Mucosa of descending colon (tissue), 3 donors: Measurements from ENCODE around the gene KCTD11. TPM values are rescaled to one million over a fixed set of nuclear protein-coding genes. Genes with fewer than 3 reads are reported as not detected.

Source experiments
- ATAC-seq: fragments of 200-7000 bp; cut with Tn5 transposase; one replicate; pipeline ENCODE4 v1.9.1; 2020; ENCODE audit warnings: mild to moderate bottlenecking, moderate library complexity
- DNase-seq, 3 donors: peaks; one replicate each; pipeline ENCODE4 v3.0.0-alpha.2; 2020
- H3K36me3 ChIP-seq: fragments of 200-600 bp; one replicate; pipeline ENCODE4 v1.8.0; 2021; ENCODE audit warnings: low read depth, mild to moderate bottlenecking
- H3K4me1 ChIP-seq: fragments of 200-600 bp; one replicate; pipeline ENCODE4 v1.8.0; 2021; ENCODE audit warnings: low read depth, mild to moderate bottlenecking
- H3K4me3 ChIP-seq: fragments of 200-600 bp; one replicate; pipeline ENCODE4 v1.8.0; 2021; ENCODE audit warnings: mild to moderate bottlenecking
- H3K9me3 ChIP-seq: fragments of 200-600 bp; one replicate; pipeline ENCODE4 v1.8.0; 2021; ENCODE audit warnings: mild to moderate bottlenecking
- CTCF ChIP-seq: fragments of 200-600 bp; IDR thresholded peaks from one replicate; pipeline ENCODE4 v1.8.0; 2022; ENCODE audit warnings: antibody characterized with exemption, mild to moderate bottlenecking
- intact Hi-C, 2 donors: fragments of 100-400 bp; cut with DNase I in 1 of 2; cut with micrococcal nuclease in 1 of 2; formaldehyde crosslinking; loops; one replicate each; pipeline versions ENCODE4 v1.11.0 to v1.11.1; 2022; cut with DNase I, micrococcal nuclease
- total RNA-seq, 3 donors: library from RNA; stranded (reverse); fragmentation: NEBNext Ultra II Directional in 2 of 3; extraction: Animal tissue kit (Norgen Biotek cat#: 25700) in 2 of 3; gene quantifications; one replicate each; pipeline versions ENCODE4 v1.2.1 to v1.2.4, GENCODE V29; 2021 to 2023
- donor health status: DM: no; HTN: no; CAD: no; lungs with moderate emphysema.
- donor health status: DM: no; HTN: no; CAD: no.
- donor health status: DM: no; HTN: yes; CAD: no.

The KCTD11 gene
- total RNA-seq, 3 donors from 2014 or later = 8.2 to 10.3 (median 8.5) TPM

DNA sequence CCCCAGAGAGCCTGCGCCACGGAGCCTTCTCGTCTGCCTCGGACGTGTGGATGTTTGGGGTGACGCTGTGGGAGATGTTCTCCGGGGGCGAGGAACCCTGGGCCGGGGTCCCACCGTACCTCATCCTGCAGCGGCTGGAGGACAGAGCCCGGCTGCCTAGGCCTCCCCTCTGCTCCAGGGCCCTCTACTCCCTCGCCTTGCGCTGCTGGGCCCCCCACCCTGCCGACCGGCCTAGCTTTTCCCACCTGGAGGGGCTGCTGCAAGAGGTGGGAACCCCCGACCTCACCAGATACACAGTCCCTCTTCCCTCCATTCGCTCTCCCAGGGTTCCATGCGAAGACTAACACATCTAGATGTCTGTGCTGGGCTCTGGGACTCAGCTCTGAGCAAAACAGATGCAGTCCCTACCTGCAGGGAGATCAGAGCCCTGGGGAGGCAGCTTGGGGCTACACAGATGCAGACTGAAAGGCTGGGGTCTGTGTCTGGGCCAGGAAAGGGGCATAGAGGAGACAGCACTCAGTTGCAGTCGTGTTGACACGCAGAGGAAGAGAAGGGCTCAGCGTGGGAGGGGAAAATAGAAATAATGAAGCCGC is 32.6 kb downstream of the KCTD11 start:
- no peak overlapping the region for H3K4me3 ChIP-seq
- intact Hi-C loops = no loop called here
- no peak for TF ChIP-seq CTCF
- no peaks in the 10 kb centered on the region for H3K36me3 ChIP-seq
- peaks cover 7% of the 10 kb centered on the region for H3K4me1 ChIP-seq
- ATAC-seq = no peak
- DNase-seq = no peak
- no peaks in the 10 kb centered on the region for H3K9me3 ChIP-seq

DNA sequence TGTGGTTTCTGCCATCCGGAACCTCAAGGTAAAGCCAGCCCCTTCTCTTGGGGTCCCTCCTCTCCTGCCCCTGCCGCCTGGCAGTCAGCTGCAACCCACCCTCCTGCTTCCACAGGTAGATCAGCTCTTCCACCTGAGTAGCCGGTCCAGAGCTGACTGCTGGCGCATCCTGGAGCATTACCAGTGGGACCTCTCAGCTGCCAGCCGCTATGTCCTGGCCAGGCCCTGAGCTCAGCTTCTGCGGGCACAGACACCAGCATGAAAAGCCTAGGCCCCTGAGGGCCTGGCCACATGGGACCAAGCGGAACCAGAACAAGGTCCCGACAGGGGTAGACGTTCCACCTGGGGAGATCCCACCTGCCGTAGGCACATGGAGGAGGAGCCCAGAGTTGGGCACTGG is 36.9 kb downstream of the KCTD11 start:
- H3K4me1 ChIP-seq = peaks cover 8% of the 10 kb centered on the region
- no peak overlapping the region for H3K4me3 ChIP-seq
- intact Hi-C loops = no loop called here
- no peaks in the 10 kb centered on the region for H3K36me3 ChIP-seq
- TF ChIP-seq CTCF = no peak
- H3K9me3 ChIP-seq = no peaks in the 10 kb centered on the region
- ATAC-seq (no peak), DNase-seq (no peak)

DNA sequence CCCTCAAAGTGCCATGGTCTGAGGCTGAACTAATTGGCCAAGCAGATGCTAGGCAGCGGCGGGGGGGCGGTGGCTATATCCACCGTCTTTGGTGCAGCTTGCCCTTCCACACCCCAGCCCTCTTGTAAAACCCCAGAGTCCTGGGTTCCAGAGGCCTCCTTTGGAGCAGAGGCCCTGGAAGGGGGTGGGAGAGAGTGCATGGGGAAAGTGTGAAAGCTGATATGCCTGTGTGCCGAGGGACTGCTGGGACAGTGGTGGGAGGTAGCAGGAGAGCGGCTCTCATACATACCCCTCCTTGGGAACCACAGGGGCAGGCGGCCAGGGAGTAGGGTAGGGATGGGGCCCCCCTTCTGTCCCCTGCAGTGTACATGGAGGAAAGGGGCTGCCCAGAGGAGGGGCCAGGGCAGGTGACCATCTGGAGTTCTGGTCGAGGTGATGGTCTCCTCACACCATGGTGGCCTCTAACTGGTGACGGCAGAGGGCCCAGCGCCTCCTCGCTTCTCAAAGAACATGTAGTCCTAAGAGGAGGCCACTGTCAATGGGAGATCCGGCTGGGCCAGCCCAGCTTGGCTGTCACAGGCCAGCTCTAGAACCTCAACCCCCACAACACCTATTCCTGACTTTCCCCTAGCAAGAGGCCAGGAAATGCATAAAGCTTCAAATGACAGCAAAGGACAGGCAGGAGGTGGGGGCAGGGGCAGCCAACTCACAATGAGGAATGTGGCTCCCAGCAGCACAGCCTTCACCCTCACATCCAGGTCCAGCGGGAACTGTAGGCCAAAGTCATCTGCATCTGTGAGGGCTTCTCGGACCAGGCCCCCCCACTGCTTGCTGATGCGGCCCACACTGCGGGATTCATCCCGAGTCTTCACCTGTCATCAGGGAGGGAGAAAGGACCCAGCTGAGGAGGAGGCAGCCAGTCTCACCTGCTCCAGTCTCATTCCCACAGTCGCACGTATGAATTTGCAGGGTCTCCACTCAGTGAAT is 38.3 kb downstream of the KCTD11 start:
- TF ChIP-seq CTCF = no peak
- H3K36me3 ChIP-seq = no peaks in the 10 kb centered on the region
- ATAC-seq (no peak), DNase-seq (no peak)
- H3K4me1 ChIP-seq = peaks cover 8% of the 10 kb centered on the region
- intact Hi-C loops = no loop called here
- no peak overlapping the region for H3K4me3 ChIP-seq
- no peaks in the 10 kb centered on the region for H3K9me3 ChIP-seq

DNA sequence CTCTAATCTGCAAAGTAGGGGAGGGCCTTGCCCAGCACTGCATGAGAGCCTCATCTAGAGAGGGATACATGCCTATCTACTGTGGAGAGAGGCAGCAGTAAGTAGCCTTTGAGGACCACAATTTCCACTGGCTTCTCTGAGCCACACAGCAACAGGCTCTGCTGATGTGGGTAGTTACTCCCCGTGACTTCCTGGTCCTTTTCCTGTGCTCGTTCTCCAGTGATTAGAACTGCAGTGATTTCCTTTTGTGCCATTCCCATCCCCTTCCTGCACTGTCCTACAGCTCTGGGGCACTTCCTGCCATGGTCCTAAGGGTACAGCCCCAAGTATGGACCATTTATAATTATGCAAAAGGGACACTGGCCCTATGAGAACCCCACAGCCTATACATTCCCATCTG is 39.3 kb downstream of the KCTD11 start:
- intact Hi-C loops = no loop called here
- H3K4me3 ChIP-seq = no peak overlapping the region
- no peaks in the 10 kb centered on the region for H3K9me3 ChIP-seq
- no peaks in the 10 kb centered on the region for H3K36me3 ChIP-seq
- ATAC-seq (no peak), DNase-seq (no peak)
- H3K4me1 ChIP-seq = peaks cover 8% of the 10 kb centered on the region
- no peak for TF ChIP-seq CTCF

DNA sequence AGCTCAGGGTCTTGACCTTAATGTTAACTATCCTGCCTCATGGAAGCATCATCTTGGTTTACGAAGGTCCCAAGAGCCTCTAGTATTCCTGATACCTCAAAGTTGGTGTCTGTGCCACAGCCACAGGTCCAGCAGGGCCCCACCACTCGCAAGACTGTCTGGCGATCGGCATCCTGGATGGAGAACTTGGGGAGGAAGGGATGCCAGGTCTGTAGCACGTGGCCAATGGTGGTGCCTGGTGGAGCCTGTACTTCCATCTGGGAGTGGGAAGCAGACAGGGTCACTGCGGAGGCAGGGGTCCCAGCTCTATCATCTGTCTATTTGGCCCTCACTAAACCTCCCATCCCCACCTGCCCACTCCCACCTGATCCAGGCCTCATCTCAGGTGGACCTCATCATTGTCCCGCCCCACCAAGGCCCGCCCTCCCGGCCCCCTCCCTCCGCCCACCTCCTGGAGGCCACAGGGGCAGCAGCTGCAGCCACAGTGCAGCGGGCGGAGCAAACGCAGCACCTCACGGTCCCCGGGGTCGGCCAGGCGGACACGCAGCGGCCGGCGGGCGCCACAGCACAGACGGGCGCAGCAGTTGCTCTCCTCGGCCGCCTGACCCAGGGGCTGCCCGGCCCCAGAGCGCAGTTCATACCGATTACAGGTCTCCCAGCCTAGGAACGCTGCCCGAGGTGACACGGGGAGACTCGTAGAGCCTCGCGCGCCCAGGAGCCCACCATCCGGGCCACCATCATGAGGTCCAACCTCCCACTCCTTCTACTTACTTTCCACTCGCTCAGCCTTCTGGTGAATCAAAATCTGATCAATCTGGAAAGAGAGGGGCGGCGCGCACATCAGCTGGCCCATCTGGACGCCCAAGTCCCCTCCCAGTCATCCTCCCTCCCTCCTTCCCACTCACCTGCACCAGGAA is 41.0 kb downstream of the KCTD11 start:
- intact Hi-C loops = no loop called here
- peaks cover 8% of the 10 kb centered on the region for H3K4me1 ChIP-seq
- TF ChIP-seq CTCF = no peak
- no peaks in the 10 kb centered on the region for H3K36me3 ChIP-seq
- no peak for ATAC-seq
- no peaks in the 10 kb centered on the region for H3K9me3 ChIP-seq
- H3K4me3 ChIP-seq = no peak overlapping the region
- peak in 1 of 3 donors; percentile 40 for DNase-seq
